Natural killer cell treated with Interleukin-12 subunit alpha and Interleukin-12 subunit beta and Interleukin-15 and Interleukin-18, amount 100 ng/mL, for 72 hours (primary cell): Measurements from ENCODE around the gene UBL7. TPM values are rescaled to one million over a fixed set of nuclear protein-coding genes. Genes with fewer than 3 reads are reported as not detected.

Source experiments
- ATAC-seq, 2 donors: fragments of 150-1000 bp; cut with Tn5 transposase in 1 of 2; sonication (Bioruptor Pico), chemical (Tn5 transposase) in 1 of 2; 2 replicates each; pipeline ENCODE4 v1.10.0; 2021
- DNase-seq: peaks from one replicate; pipeline ENCODE4 v3.0.0; 2022; ENCODE audit warnings: low spot score
- H3K27ac Mint-ChIP-seq, 2 donors: 1 replicate in 1 of 2; 2 replicates in 1 of 2; pipeline ENCODE4 v1.8.0; 2022; ENCODE audit warnings: mixed read lengths in 2 of 2, mild to moderate bottlenecking in 1 of 2, moderate library complexity in 1 of 2
- H3K27me3 Mint-ChIP-seq, 2 donors: 1 replicate in 1 of 2; 2 replicates in 1 of 2; pipeline ENCODE4 v1.8.0; 2022; ENCODE audit warnings: mixed read lengths in 2 of 2
- H3K36me3 Mint-ChIP-seq: one replicate; pipeline ENCODE4 v1.8.0; 2022; ENCODE audit warnings: mixed read lengths
- H3K4me1 Mint-ChIP-seq, 2 donors: 1 replicate in 1 of 2; 2 replicates in 1 of 2; pipeline ENCODE4 v1.8.0; 2022; ENCODE audit warnings: low read depth in 2 of 2, mixed read lengths in 2 of 2, mild to moderate bottlenecking in 1 of 2
- H3K4me3 Mint-ChIP-seq: one replicate; pipeline ENCODE4 v1.8.0; 2022; ENCODE audit warnings: mixed read lengths
- H3K9me3 Mint-ChIP-seq: 2 replicates; pipeline ENCODE4 v1.8.0; 2022; ENCODE audit warnings: mixed read lengths
- total RNA-seq, 2 donors: library from RNA; stranded (reverse); gene quantifications; one replicate each; pipeline ENCODE4 v1.2.3, GENCODE V29; 2022

The UBL7 gene
- 10 to 100 TPM; 34.3 to 38.9 TPM for total RNA-seq

- Mint-ChIP-seq H3K27me3 (no peaks in the 10 kb centered on the region), H3K36me3 (no peaks in the 10 kb centered on the region), H3K4me1 (peaks cover 38 to 44% of the 10 kb centered on the region in 2 donors), H3K4me3 (peak within 1 kb of the TSS; percentile 87), H3K9me3 (no peaks in the 10 kb centered on the region), H3K27ac (peak within 1 kb of the TSS; percentile 77 to 87)
- DNase-seq (peak; percentile 98), ATAC-seq (peak; percentile 97 to 100)
Observed at GRCh38 chr15:74460871-74461846, at the start of gene UBL7. TSS of gene UBL7 (minus strand) at chr15:74461160. CDS start at chr15:74458867, 2,293 bp downstream.

- no peaks in the 10 kb centered on the region for H3K36me3 Mint-ChIP-seq
- H3K27me3 Mint-ChIP-seq: no peaks in the 10 kb centered on the region
- H3K4me1 Mint-ChIP-seq: peaks cover 5 to 6% of the 10 kb centered on the region in 2 donors
- H3K27ac Mint-ChIP-seq: no peak overlapping the region
- ATAC-seq (no peak), DNase-seq (no peak)
- no peaks in the 10 kb centered on the region for H3K9me3 Mint-ChIP-seq
- H3K4me3 Mint-ChIP-seq: no peak overlapping the region
Observed at GRCh38 chr15:74506515-74506840, 45.5 kb upstream of the UBL7 start.

GRCh38 chr15:74505837-74506514 lies 45.0 kb upstream of the UBL7 start:
- Mint-ChIP-seq H3K9me3 (no peaks in the 10 kb centered on the region), H3K27me3 (no peaks in the 10 kb centered on the region), H3K4me1 (peaks cover 0 to 3% of the 10 kb centered on the region in 2 donors), H3K4me3 (no peak overlapping the region), H3K36me3 (no peaks in the 10 kb centered on the region), H3K27ac (no peak overlapping the region)
- DNase-seq (no peak), ATAC-seq (no peak)

GRCh38 chr15:74504836-74505235 lies 43.9 kb upstream of the UBL7 start:
- H3K4me1 Mint-ChIP-seq: peaks cover 0 to 3% of the 10 kb centered on the region in 2 donors
- H3K9me3 Mint-ChIP-seq: no peaks in the 10 kb centered on the region
- H3K4me3 Mint-ChIP-seq: no peak overlapping the region
- ATAC-seq: no peak
- no peak for DNase-seq
- peak overlapping the region in 1 of 2 donors; percentile 15 for H3K27ac Mint-ChIP-seq
- H3K27me3 Mint-ChIP-seq: no peaks in the 10 kb centered on the region
- H3K36me3 Mint-ChIP-seq: no peaks in the 10 kb centered on the region

- H3K9me3 Mint-ChIP-seq: no peaks in the 10 kb centered on the region
- no peaks in the 10 kb centered on the region for H3K27me3 Mint-ChIP-seq
- no peaks in the 10 kb centered on the region for H3K36me3 Mint-ChIP-seq
- ATAC-seq: no peak
- DNase-seq: no peak
- H3K27ac Mint-ChIP-seq: peak overlapping the region in 1 of 2 donors; percentile 15
- H3K4me3 Mint-ChIP-seq: no peak overlapping the region
- peaks cover 0 to 3% of the 10 kb centered on the region in 2 donors for H3K4me1 Mint-ChIP-seq
Observed at GRCh38 chr15:74504418-74504817, 43.5 kb upstream of the UBL7 start.

- H3K4me1 Mint-ChIP-seq: peaks cover 0 to 3% of the 10 kb centered on the region in 2 donors
- H3K9me3 Mint-ChIP-seq: no peaks in the 10 kb centered on the region
- ATAC-seq (no peak), DNase-seq (no peak)
- no peaks in the 10 kb centered on the region for H3K27me3 Mint-ChIP-seq
- no peak overlapping the region for H3K4me3 Mint-ChIP-seq
- no peaks in the 10 kb centered on the region for H3K36me3 Mint-ChIP-seq
- H3K27ac Mint-ChIP-seq: peak overlapping the region in 1 of 2 donors; percentile 18
Observed at GRCh38 chr15:74502301-74502700, 41.3 kb upstream of the UBL7 start.

GRCh38 chr15:74500401-74500800 lies 39.4 kb upstream of the UBL7 start:
- ATAC-seq: no peak
- peaks cover 0 to 3% of the 10 kb centered on the region in 2 donors for H3K4me1 Mint-ChIP-seq

GRCh38 chr15:74499366-74499765 lies 38.4 kb upstream of the UBL7 start:
- DNase-seq (no peak), ATAC-seq (no peak)
- Mint-ChIP-seq H3K4me1 (no peaks in the 10 kb centered on the region), H3K27me3 (no peaks in the 10 kb centered on the region), H3K4me3 (no peak overlapping the region), H3K9me3 (no peaks in the 10 kb centered on the region), H3K36me3 (no peaks in the 10 kb centered on the region), H3K27ac (no peak overlapping the region)

More at GRCh38 chr15:74500401-74500800, 39.4 kb upstream of the UBL7 start:
- H3K27me3 Mint-ChIP-seq: no peaks in the 10 kb centered on the region
- no peaks in the 10 kb centered on the region for H3K9me3 Mint-ChIP-seq
- H3K36me3 Mint-ChIP-seq: no peaks in the 10 kb centered on the region
- H3K27ac Mint-ChIP-seq: no peak overlapping the region
- H3K4me3 Mint-ChIP-seq: no peak overlapping the region
- DNase-seq: no peak

GRCh38 chr15:74497584-74497983 lies 36.6 kb upstream of the UBL7 start:
- H3K27ac Mint-ChIP-seq: peak overlapping the region in 1 of 2 donors; percentile 17

GRCh38 chr15:74496648-74497047 lies 35.7 kb upstream of the UBL7 start:
- ATAC-seq: no peak
- Mint-ChIP-seq H3K36me3 (no peaks in the 10 kb centered on the region), H3K4me3 (no peak overlapping the region), H3K27me3 (no peaks in the 10 kb centered on the region), H3K4me1 (peaks cover 0 to 2% of the 10 kb centered on the region in 2 donors), H3K9me3 (no peaks in the 10 kb centered on the region), H3K27ac (no peak overlapping the region)
- DNase-seq: no peak

More at GRCh38 chr15:74497584-74497983, 36.6 kb upstream of the UBL7 start:
- no peak overlapping the region for H3K4me3 Mint-ChIP-seq
- no peaks in the 10 kb centered on the region for H3K9me3 Mint-ChIP-seq
- no peaks in the 10 kb centered on the region for H3K36me3 Mint-ChIP-seq
- no peaks in the 10 kb centered on the region for H3K27me3 Mint-ChIP-seq
- DNase-seq (no peak), ATAC-seq (no peak)
- H3K4me1 Mint-ChIP-seq: no peaks in the 10 kb centered on the region

- Mint-ChIP-seq H3K4me1 (peaks cover 16 to 17% of the 10 kb centered on the region in 2 donors), H3K27ac (peak overlapping the region; percentile 72 to 75), H3K27me3 (no peaks in the 10 kb centered on the region), H3K36me3 (peaks cover 4% of the 10 kb centered on the region), H3K4me3 (peak overlapping the region; percentile 68), H3K9me3 (no peaks in the 10 kb centered on the region)
- no peak for ATAC-seq
- no peak for DNase-seq
Observed at GRCh38 chr15:74490339-74490689, 29.4 kb upstream of the UBL7 start.

GRCh38 chr15:74489518-74490338 lies 28.8 kb upstream of the UBL7 start:
- ATAC-seq: peak; percentile 92 to 94
- DNase-seq: peak; percentile 74
- peak overlapping the region; percentile 68 for H3K4me3 Mint-ChIP-seq
- H3K27ac Mint-ChIP-seq: peak overlapping the region; percentile 72 to 75
- no peaks in the 10 kb centered on the region for H3K27me3 Mint-ChIP-seq
- no peaks in the 10 kb centered on the region for H3K9me3 Mint-ChIP-seq
- peaks cover 4% of the 10 kb centered on the region for H3K36me3 Mint-ChIP-seq
- peaks cover 16 to 17% of the 10 kb centered on the region in 2 donors for H3K4me1 Mint-ChIP-seq

GRCh38 chr15:74488776-74489175 lies 27.8 kb upstream of the UBL7 start:
- no peaks in the 10 kb centered on the region for H3K27me3 Mint-ChIP-seq
- H3K9me3 Mint-ChIP-seq: no peaks in the 10 kb centered on the region
- peaks cover 4% of the 10 kb centered on the region for H3K36me3 Mint-ChIP-seq
- ATAC-seq (no peak), DNase-seq (no peak)
- H3K27ac Mint-ChIP-seq: no peak overlapping the region
- H3K4me3 Mint-ChIP-seq: no peak overlapping the region
- peaks cover 16 to 17% of the 10 kb centered on the region in 2 donors for H3K4me1 Mint-ChIP-seq
